ENCODE measurements around the gene PIK3R2. TPM values are rescaled to one million over a fixed set of nuclear protein-coding genes. Genes with fewer than 3 reads are reported as not detected.

Gene PIK3R2
- total RNA-seq, 2 experiments from 2014 or later, result 3.2 to 20.5 TPM

DNA sequence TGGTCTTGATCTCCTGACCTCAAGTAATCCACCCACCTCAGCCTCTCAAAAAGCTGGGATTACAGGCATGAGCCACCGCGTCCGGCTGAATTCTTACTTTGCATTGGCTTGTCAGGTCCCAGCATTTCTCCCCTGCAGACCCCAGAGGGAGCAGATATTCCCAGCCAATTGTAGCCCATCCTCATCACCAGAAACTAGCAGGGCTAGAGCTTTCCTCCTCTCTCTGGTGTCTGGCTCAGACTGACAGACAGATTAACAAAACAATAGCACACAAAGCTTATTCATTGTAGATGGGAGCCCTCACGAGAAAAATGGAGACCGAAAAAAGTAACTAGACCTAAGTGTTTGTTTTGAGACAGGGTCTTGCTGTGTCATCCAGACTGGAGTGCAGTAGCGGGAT lies 32.6 kb downstream of the PIK3R2 start:
- Histone ChIP-seq H3K36me3 (ENCODE audit: insufficient read depth, low read length) (peaks cover 6% of the 10 kb centered on the region; the same call in 1 of the 2 replicates), H3K9me2 (ENCODE audit: insufficient read depth, low read length) (no peaks in the 10 kb centered on the region), H3K4me1 (ENCODE audit: insufficient read depth, low read length, poor library complexity, severe bottlenecking) (peaks cover 22% of the 10 kb centered on the region), H4K20me1 (ENCODE audit: insufficient read depth, low read length) (no peaks in the 10 kb centered on the region), H3K4me2 (ENCODE audit: low read length) (no peak overlapping the region), H3K4me3 (ENCODE audit: low read depth, low read length, poor library complexity, severe bottlenecking) (no peak overlapping the region), H3K9me3 (ENCODE audit: low read length) (no peaks in the 10 kb centered on the region), H2AFZ (ENCODE audit: low read length) (no peak overlapping the region), H3K27ac (ENCODE audit: low read depth, low read length, poor library complexity, severe bottlenecking) (no peak overlapping the region), H3K79me2 (ENCODE audit: insufficient read depth, low read depth, low read length) (no peaks in the 10 kb centered on the region)
- ChIA-PET POLR2A (interaction anchor here (0.7 kb wide), 2 partner anchors 18 to 21 kb away, joined by 3 to 6 read pairs; partner anchors contain the start of gene RAB3A), CTCF (ENCODE audit: unreplicated experiment) (no interaction called here)
- TF ChIP-seq, protein P1, sequence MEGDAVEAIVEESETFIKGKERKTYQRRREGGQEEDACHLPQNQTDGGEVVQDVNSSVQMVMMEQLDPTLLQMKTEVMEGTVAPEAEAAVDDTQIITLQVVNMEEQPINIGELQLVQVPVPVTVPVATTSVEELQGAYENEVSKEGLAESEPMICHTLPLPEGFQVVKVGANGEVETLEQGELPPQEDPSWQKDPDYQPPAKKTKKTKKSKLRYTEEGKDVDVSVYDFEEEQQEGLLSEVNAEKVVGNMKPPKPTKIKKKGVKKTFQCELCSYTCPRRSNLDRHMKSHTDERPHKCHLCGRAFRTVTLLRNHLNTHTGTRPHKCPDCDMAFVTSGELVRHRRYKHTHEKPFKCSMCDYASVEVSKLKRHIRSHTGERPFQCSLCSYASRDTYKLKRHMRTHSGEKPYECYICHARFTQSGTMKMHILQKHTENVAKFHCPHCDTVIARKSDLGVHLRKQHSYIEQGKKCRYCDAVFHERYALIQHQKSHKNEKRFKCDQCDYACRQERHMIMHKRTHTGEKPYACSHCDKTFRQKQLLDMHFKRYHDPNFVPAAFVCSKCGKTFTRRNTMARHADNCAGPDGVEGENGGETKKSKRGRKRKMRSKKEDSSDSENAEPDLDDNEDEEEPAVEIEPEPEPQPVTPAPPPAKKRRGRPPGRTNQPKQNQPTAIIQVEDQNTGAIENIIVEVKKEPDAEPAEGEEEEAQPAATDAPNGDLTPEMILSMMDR (conservative IDR thresholded peaks at IDR 0.05; ENCODE audit: low read length), result no peak
- intact Hi-C loops (cut with micrococcal nuclease; ENCODE audit: unreplicated experiment), result no loop called here
- BruUV-seq (replicated peaks), result no TSS peak
- no peak for DNase-seq (ENCODE audit: low spot score)

DNA sequence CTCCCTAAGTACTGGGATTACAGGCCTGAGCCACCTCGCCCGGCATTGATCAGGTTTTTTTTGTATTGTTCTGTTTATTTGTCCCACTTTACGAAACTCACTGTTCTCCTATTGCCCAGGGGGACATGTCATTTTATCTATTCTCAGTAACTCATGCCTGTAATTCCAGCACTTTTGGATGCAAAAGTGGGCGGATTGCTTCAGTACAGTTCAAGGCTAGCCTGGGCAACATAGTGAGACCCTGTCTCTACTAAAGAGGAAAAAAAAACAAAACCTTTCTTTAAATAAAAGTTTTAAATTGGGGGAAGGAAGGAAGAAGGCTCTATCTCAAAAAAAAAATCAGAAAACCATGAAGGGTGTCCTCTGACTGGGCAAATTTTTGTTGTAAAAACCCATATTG lies 37.3 kb downstream of the PIK3R2 start:
- H3K9me3 ChIP-seq (ENCODE audit: low read length), result no peaks in the 10 kb centered on the region
- CTCF ChIA-PET (ENCODE audit: unreplicated experiment), result no interaction called here

DNA sequence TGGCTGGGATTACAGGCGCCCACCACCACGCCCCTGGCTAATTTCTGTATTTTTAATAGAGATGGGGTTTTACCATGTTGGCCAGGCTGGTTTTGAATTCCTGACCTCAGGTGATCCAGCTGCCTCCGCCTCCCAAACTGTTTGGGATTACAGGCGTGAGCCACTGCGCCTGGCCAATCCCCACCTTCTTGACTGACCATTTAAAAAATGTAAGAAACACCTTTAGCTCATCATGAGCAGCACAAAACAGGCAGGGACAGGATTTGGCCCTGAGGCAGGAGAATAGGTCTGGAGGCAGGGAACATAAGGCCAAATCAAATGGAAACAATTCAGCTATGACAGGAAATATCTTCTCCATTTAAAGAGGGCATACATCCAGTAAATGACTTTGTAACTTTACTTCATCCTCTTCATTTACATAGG lies 38.7 kb downstream of the PIK3R2 start:
- CTCF ChIA-PET (ENCODE audit: unreplicated experiment), result interaction anchor here (0.7 to 1.3 kb wide), 2 partner anchors 30 to 234 kb away, joined by 3 read pairs; no protein-coding TSS in a partner anchor
- no peak for DNase-seq (ENCODE audit: low spot score)
- Histone ChIP-seq H3K36me3 (ENCODE audit: insufficient read depth, low read length) (peaks cover 10% of the 10 kb centered on the region; the same call in 1 of the 2 replicates), H3K79me2 (ENCODE audit: insufficient read depth, low read depth, low read length) (peaks cover 8% of the 10 kb centered on the region; the same call in 1 of the 2 replicates), H3K4me3 (ENCODE audit: low read depth, low read length, poor library complexity, severe bottlenecking) (peak overlapping the region; percentile 69), H3K4me1 (ENCODE audit: insufficient read depth, low read length, poor library complexity, severe bottlenecking) (peaks cover 35% of the 10 kb centered on the region), H3K4me2 (ENCODE audit: low read length) (peak overlapping the region; percentile 92), H3K27ac (ENCODE audit: low read depth, low read length, poor library complexity, severe bottlenecking) (peak overlapping the region; percentile 92), H3K9me2 (ENCODE audit: insufficient read depth, low read length) (no peaks in the 10 kb centered on the region), H3K9me3 (ENCODE audit: low read length) (no peaks in the 10 kb centered on the region), H4K20me1 (ENCODE audit: insufficient read depth, low read length) (0 out of 2 replicates have a peak, but pooled peaks cover 12% of the 10 kb centered on the region), H2AFZ (ENCODE audit: low read length) (peak overlapping the region; percentile 57; the same call in 1 of the 2 replicates)
- intact Hi-C loops (cut with micrococcal nuclease; ENCODE audit: unreplicated experiment), result loop anchor here (2.0 kb wide), 1 partner anchor 23 kb away; no protein-coding TSS in a partner anchor
- TF ChIP-seq, protein P1 (conservative IDR thresholded peaks at IDR 0.05; ENCODE audit: low read length), result no peak; the same call in 1 of the 2 replicates
- no peak for TF ChIP-seq EZH2phosphoT487 (IDR thresholded peaks at IDR 0.05; ENCODE audit: borderline replicate concordance, low read depth, low read length)
- POLR2A ChIA-PET, result interaction anchor here (0.6 to 1.9 kb wide), 6 partner anchors 10 to 717 kb away, joined by 3 to 8 read pairs (median 4); no protein-coding TSS in a partner anchor
- BruUV-seq (replicated peaks), result no TSS peak

More for the DNA sequence above, 37.3 kb downstream of the PIK3R2 start:
- H4K20me1 ChIP-seq (ENCODE audit: insufficient read depth, low read length), result 0 out of 2 replicates have a peak, but pooled peaks cover 12% of the 10 kb centered on the region
- POLR2A ChIA-PET, result interaction anchor here (0.7 kb wide), 1 partner anchor 54 kb away, joined by 4 read pairs; no protein-coding TSS in a partner anchor
- peaks cover 8% of the 10 kb centered on the region; the same call in 1 of the 2 replicates for H3K79me2 ChIP-seq (ENCODE audit: insufficient read depth, low read depth, low read length)
- DNase-seq (ENCODE audit: low spot score), result no peak
- intact Hi-C loops (cut with micrococcal nuclease; ENCODE audit: unreplicated experiment), result no loop called here
- BruUV-seq (replicated peaks), result no TSS peak
- H2AFZ ChIP-seq (ENCODE audit: low read length), result no peak overlapping the region
- no peaks in the 10 kb centered on the region for H3K9me2 ChIP-seq (ENCODE audit: insufficient read depth, low read length)
- H3K27ac ChIP-seq (ENCODE audit: low read depth, low read length, poor library complexity, severe bottlenecking), result no peak overlapping the region
- H3K36me3 ChIP-seq (ENCODE audit: insufficient read depth, low read length), result no peaks in the 10 kb centered on the region
- no peak overlapping the region for H3K4me3 ChIP-seq (ENCODE audit: low read depth, low read length, poor library complexity, severe bottlenecking)
- TF ChIP-seq, protein P1 (conservative IDR thresholded peaks at IDR 0.05; ENCODE audit: low read length), result no peak
- TF ChIP-seq EZH2phosphoT487 (IDR thresholded peaks at IDR 0.05; ENCODE audit: borderline replicate concordance, low read depth, low read length), result no peak
- H3K4me1 ChIP-seq (ENCODE audit: insufficient read depth, low read length, poor library complexity, severe bottlenecking), result peaks cover 35% of the 10 kb centered on the region
- H3K4me2 ChIP-seq (ENCODE audit: low read length), result no peak overlapping the region

Measured in OCI-LY7 (cell line).